ENCODE measurements around the gene PRELID3B. TPM values are rescaled to one million over a fixed set of nuclear protein-coding genes. Genes with fewer than 3 reads are reported as not detected.
A peak's percentile ranks its signal among the peaks of the same experiment; 100 is the strongest.

The PRELID3B gene
- total RNA-seq, 6 experiments from 2014 or later, result 16.3 to 37.5 (median 23.3) TPM

- Histone ChIP-seq H3K27ac (no peak overlapping the region), H3K27me3 (no peaks in the 10 kb centered on the region), H3K9me3 (no peaks in the 10 kb centered on the region), H3K4me1 (peaks cover 0 to 13% (median 0%) of the 10 kb centered on the region in 4 donors), H3K4me3 (no peak overlapping the region), H3K36me3 (peaks cover 0 to 38% (median 6%) of the 10 kb centered on the region in 4 donors)
- WGBS (ENCODE audit: insufficient coverage, low coverage, low lambda C conversion rate, missing lambda C conversion rate), result no CpG with 5 or more reads among the region's 13 CpGs
- no peak for TF ChIP-seq CTCF (IDR thresholded peaks at IDR 0.05)
- TF ChIP-seq POLR2A (IDR thresholded peaks at IDR 0.05), result no peak
- peak in 1 of 3 donors; percentile 42 for DNase-seq
- intact Hi-C loops (cut with DNase I), result no loop called here
- ATAC-seq, result peak in 3 of 4 donors; percentile 36 to 58 (median 39)
Measured at GRCh38 chr20:59023616-59024015, 19.0 kb downstream of the PRELID3B start.

GRCh38 chr20:59022754-59023153 is 19.8 kb downstream of the PRELID3B start:
- Histone ChIP-seq H3K27me3 (no peaks in the 10 kb centered on the region), H3K36me3 (peaks cover 0 to 31% (median 2%) of the 10 kb centered on the region in 4 donors), H3K4me3 (no peak overlapping the region), H3K4me1 (peaks cover 0 to 13% (median 0%) of the 10 kb centered on the region in 4 donors), H3K9me3 (no peaks in the 10 kb centered on the region), H3K27ac (no peak overlapping the region)
- 95% methylated on average over 14 of the region's 15 CpGs for WGBS (ENCODE audit: insufficient coverage, low coverage, low lambda C conversion rate, missing lambda C conversion rate)
- intact Hi-C loops (cut with DNase I), result no loop called here
- TF ChIP-seq POLR2A (IDR thresholded peaks at IDR 0.05), result no peak
- no peak for TF ChIP-seq CTCF (IDR thresholded peaks at IDR 0.05)
- no peak for ATAC-seq
- DNase-seq, result no peak

GRCh38 chr20:59020938-59021551 is 21.5 kb downstream of the PRELID3B start:
- TF ChIP-seq CTCF (IDR thresholded peaks at IDR 0.05), result no peak
- TF ChIP-seq POLR2A (IDR thresholded peaks at IDR 0.05), result no peak
- Histone ChIP-seq H3K27ac (no peak overlapping the region), H3K9me3 (no peaks in the 10 kb centered on the region), H3K27me3 (no peaks in the 10 kb centered on the region), H3K36me3 (peaks cover 0 to 21% (median 2%) of the 10 kb centered on the region in 4 donors), H3K4me3 (no peak overlapping the region), H3K4me1 (peaks cover 0 to 13% (median 0%) of the 10 kb centered on the region in 4 donors)
- intact Hi-C loops (cut with DNase I), result no loop called here
- no peak for DNase-seq
- no peak for ATAC-seq
- 65% methylated on average over 5 of the region's 5 CpGs for WGBS (ENCODE audit: insufficient coverage, low coverage, low lambda C conversion rate, missing lambda C conversion rate)

- TF ChIP-seq CTCF (IDR thresholded peaks at IDR 0.05), result no peak
- no peak for TF ChIP-seq POLR2A (IDR thresholded peaks at IDR 0.05)
- no peak within 1 kb of the TSS for H3K27ac ChIP-seq
- ATAC-seq, result no peak
- no peaks in the 10 kb centered on the region for H3K9me3 ChIP-seq
- 90% methylated on average over 2 of the region's 5 CpGs for WGBS (ENCODE audit: insufficient coverage, low coverage, low lambda C conversion rate, missing lambda C conversion rate)
- H3K4me1 ChIP-seq, result peaks cover 0 to 7% (median 0%) of the 10 kb centered on the region in 4 donors
- intact Hi-C loops (cut with DNase I), result loop anchor here in 1 of 2 donors (10.0 kb wide), 1 partner anchor 124 kb away; no protein-coding TSS in a partner anchor
- peaks cover 0 to 6% (median 0%) of the 10 kb centered on the region in 4 donors for H3K36me3 ChIP-seq
- DNase-seq, result no peak
- H3K4me3 ChIP-seq, result no peak within 1 kb of the TSS
- H3K27me3 ChIP-seq, result no peaks in the 10 kb centered on the region
Measured at GRCh38 chr20:59019217-59019616, 23.4 kb downstream of the PRELID3B start, which contains the start of gene TUBB1. TSS of gene TUBB1 (plus strand) at chr20:59019429. CDS start at chr20:59019523, 94 bp downstream.

Measured in right lobe of liver (tissue), 6 donors.